Inferior parietal cortex (tissue), 1 donor: ENCODE results near the gene PRPF6.
"Not testable (repeated sequence)": the region's sequence is repeated elsewhere in the genome, so short reads cannot be mapped to it uniquely, and the experiment has no call there.

Source experiments
- DNase-seq: peaks from one replicate; pipeline ENCODE4 v3.0.0-alpha.2; 2016; ENCODE audit errors: extremely low spot score

Gene PRPF6

GRCh38 chr20:63960654-63961621 lies 20.0 kb upstream of the PRPF6 start:
- not testable (repeated sequence) for DNase-seq

DNA sequence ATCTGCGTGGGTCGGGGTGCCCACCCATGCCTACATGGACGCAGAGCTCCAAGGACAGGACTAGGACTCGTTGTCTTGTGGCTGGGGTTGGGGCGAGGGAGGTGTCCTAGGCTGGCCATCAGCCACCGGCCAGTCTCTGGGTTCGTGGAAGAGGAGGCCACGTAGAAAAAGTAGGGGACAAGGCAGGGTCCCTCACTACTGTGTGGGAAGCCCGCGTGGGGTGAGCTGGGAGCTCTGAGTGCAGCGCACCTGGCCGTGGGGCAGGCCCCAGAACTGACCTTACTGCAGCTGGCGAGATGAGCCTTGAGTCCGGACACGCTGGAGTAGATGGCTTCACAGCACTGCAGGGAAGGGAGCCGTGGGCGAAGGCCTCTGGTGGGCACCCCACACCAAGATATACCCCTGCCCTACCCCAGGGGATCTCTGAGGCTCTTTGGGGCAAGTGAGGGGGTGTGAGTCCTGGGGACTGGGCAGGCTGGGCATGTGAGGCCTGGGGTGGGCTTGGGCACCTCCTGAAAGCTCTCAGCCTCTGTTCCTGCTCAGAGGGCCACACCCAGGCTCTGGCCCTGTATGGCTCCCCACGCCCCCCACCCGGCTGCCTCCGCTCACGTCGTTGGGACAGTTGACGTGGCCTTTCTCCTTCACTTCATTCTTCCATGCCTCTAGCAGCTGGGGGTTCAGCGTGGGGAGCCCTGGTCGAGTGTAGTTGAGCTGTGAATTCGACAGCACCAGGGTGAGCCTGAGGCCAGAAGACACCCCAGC lies 19.1 kb upstream of the PRPF6 start:
- DNase-seq, result no peak

GRCh38 chr20:63962426-63963347 lies 18.2 kb upstream of the PRPF6 start:
- no peak for DNase-seq

DNA sequence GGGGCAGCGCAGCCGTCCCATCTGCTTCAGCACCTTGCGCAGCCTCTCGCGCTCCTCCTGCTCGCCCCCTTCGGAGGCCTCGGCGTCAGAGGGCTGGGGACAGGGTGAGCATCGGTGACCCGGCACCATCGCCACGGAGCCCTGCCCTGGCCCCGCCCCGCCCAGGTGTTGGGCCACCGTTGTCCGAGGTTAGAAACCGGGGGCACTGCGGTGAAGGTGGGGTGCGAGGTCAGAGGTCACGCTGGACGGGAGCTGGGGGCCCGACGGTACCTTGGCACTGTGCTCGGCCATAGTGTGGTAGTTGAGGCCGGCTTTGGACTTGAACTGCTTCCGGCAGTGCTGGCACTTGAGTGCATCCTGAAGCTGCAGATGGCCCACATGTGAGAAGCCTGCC lies 17.6 kb upstream of the PRPF6 start:
- DNase-seq, result no peak

- no peak for DNase-seq
Observed at GRCh38 chr20:63963784-63964301, 17.1 kb upstream of the PRPF6 start.

DNA sequence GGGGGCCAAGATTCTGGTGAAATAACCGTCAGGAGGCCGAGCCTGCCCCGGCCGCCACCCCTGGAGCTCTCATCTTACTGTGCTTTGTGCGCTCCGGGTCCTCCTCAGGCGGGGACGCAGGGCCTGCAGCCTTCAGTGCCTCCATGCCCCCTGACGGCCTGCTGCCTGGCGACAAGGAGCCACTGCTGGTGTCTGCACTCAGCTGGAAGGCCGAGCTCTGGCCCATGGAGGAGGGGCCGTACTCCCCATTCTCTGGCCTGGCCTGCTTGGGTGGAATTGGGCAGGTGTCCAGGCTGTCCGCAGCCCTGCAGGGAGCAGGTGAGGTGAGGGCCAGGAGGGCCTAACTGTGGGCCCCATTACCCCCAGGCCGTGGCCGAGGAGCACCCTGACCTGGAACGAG lies 16.5 kb upstream of the PRPF6 start:
- no peak for DNase-seq

GRCh38 chr20:63966172-63966943 lies 14.6 kb upstream of the PRPF6 start:
- DNase-seq, result no peak

DNA sequence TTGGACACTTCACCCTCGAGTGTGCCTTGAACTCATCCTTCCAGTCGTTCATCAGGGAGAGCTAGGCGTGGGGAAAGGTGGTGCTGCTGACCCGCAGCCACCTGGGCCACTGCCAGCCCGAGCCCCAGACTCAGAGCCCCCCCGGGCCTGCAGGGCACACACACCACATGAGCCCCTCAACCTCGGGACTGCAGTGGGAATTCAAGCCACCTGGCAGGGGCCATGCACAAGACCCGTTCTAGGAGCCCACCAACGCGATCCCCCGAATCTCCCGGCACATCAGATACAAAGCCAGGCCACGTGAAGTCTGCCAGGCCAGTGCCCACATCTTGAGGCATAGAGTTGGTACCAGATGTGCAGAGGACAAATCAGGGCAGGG lies 14.0 kb upstream of the PRPF6 start:
- DNase-seq, result no peak

GRCh38 chr20:63967330-63968135 lies 13.4 kb upstream of the PRPF6 start:
- no peak for DNase-seq

GRCh38 chr20:63968136-63968927 lies 12.6 kb upstream of the PRPF6 start:
- DNase-seq, result no peak

DNA sequence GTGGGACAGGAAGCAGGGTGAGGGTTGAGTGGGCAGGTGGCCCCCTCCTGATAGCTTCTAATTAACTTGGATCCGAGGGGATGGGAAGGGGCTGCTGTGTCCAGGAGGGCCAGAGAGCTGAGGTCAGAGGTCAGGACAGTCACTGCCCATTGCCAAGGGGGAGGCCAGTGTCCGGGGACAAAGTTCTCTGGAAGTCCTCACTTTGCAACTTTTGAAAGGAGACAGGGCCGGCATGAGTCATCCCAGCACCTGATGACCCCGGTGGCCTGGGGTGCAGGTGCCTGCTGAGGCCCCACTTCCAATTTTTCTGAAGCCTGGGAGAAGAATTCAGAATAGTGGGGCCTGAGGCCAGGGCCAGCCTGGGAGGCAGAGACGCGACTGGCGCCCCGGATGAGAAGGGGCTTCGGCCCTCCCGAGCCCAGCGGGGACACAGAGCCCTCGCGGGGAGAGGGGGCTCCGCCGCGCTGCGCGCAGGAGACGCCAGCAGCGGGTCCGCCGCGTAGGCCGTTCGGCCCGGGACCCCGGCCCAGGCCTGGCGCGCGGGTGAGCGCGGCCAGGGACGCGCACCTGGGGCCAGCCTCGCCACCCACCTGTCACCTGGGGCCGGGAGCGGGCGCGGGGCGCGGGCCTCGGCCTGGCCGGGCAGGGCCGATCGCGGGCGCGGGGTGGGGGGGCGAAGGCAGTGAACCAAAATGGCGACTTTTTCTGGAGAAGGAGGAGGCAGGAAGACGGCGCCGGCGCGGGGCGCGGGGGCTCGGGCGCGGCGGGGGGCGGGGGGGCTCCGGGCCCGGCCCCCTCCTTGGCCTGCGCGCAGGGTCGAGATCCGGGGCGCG lies 11.8 kb upstream of the PRPF6 start:
- DNase-seq, result no peak

GRCh38 chr20:63969838-63970713 lies 10.9 kb upstream of the PRPF6 start, which contains the start of gene ZNF512B:
TSS of gene ZNF512B (minus strand) at chr20:63969930. CDS start at chr20:63967950, 1,980 bp downstream.
- no peak for DNase-seq

DNA sequence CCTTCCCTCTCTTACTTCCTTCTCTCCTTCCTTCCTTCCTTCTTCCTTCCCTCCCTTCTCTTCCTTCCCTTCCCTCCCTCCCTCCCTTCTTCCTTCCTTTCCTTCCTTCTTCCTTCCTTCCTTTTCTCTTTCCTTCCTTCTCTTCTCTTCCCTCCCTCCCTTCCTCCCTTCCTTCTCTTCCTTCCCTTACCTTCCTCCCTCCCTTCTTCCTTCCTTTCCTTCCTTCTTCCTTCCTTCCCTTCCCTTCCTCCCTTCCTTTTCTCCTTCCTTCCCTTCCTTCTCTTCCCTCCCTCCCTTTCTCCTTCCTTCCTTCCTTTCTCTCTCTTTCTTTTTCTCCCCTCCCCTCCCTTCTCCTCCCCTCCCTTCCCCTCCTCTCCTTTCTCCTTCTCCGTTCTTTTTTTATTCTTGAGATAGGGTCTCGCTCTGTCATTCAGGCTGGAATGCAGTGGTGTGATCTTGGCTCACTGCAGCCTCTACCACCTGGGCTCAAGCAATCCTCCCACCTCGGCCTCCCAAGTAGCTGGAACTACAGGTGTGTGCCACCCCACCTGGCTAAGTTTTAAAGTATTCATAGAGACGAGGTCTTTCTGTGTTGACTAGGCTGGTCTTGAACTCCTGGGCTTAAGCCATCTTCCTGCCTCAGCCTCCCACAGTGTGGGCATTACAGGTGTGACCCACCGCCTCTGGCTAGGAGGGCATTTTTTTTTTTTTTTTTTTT lies 10.1 kb upstream of the PRPF6 start:
- no peak for DNase-seq

DNA sequence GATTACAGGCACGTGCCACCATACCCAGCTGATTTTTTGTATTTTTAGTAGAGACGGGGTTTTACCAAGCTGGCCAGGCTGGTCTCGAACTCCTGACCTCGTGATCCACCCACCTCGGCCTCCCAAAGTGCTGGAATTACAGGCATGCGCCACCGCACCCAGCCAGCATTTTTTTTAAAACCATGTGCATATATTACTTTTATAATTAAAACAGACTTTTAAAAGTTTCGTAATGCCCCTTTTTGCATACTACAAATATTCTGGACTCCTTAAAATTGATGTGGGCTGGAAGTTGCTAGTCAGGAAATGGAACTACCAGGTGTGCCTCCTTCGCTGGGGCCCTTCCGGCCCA lies 9.0 kb upstream of the PRPF6 start:
- DNase-seq, result not testable (repeated sequence)

- DNase-seq, result no peak
Observed at GRCh38 chr20:63972312-63973159, 8.4 kb upstream of the PRPF6 start.

DNA sequence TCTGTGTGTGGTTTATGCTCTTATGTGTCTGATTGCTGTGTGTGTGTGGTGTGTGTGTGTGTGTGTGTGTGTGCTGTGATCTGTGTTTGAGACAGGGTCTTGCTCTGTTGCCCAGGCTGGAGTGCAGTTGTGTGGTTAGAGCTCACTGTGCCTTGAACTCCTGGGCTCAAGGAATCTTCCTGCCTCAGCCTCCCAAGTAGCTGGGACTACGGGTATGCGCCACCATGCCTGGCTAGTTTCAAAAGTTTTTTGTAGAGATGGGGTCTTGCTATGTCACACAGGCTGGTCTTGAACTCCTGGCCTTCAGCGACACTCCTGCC lies 7.8 kb upstream of the PRPF6 start:
- DNase-seq, result no peak
